Lower leg skin (tissue), 4 donors: ENCODE data around the gene PACS2. TPM values are rescaled to one million over a fixed set of nuclear protein-coding genes. Genes with fewer than 3 reads are reported as not detected.
"Not testable (repeated sequence)": the region's sequence is repeated elsewhere in the genome, so short reads cannot be mapped to it uniquely, and the experiment has no call there.

Source experiments
- DNase-seq, 2 donors: peaks; one replicate each; pipeline ENCODE4 v3.0.0-alpha.2; 2019; ENCODE audit warnings: low spot score in 2 of 2
- H3K4me3 ChIP-seq: fragments of 200-600 bp; sonication (generic); 2 replicates; pipeline ENCODE4 v1.5.1; 2017; ENCODE audit warnings: mild to moderate bottlenecking, low read depth; ENCODE audit not compliant: poor library complexity, severe bottlenecking
- POLR2A ChIP-seq, 2 donors: fragments of 450-650 bp; IDR thresholded peaks; one replicate each; pipeline ENCODE4 v1.6.1; 2016 to 2017; ENCODE audit warnings: antibody characterized with exemption in 2 of 2, mild to moderate bottlenecking in 1 of 2, moderate library complexity in 1 of 2
- WGBS, 2 donors: methylation state at CpG; one replicate each; pipeline ENCODE4 v1.1.5; 2018; 5-methylcytosine and 5-hydroxymethylcytosine counted together
- intact Hi-C: fragments of 100-400 bp; cut with DNase I; formaldehyde crosslinking; loops from one replicate; pipeline ENCODE4 v1.15.0; 2023; ENCODE audit warnings: low total_unique reads
- total RNA-seq, 4 donors: library from RNA; depleted of rRNA; stranded (reverse); fragments of >200 nt; gene quantifications; one replicate each; pipeline ENCODE4 v1.1.0, GENCODE V29; 2016
- TF ChIP-seq, protein P1 (sequence below), 3 donors: fragments of 450-650 bp; IDR thresholded peaks; one replicate each; pipeline ENCODE4 v1.5.1; 2016; ENCODE audit warnings: antibody characterized with exemption in 3 of 3, mild to moderate bottlenecking in 3 of 3, moderate library complexity in 2 of 3

The PACS2 gene
- total RNA-seq, 4 donors from 2014 or later = 25.9 to 75.1 (median 54.3) TPM

DNA sequence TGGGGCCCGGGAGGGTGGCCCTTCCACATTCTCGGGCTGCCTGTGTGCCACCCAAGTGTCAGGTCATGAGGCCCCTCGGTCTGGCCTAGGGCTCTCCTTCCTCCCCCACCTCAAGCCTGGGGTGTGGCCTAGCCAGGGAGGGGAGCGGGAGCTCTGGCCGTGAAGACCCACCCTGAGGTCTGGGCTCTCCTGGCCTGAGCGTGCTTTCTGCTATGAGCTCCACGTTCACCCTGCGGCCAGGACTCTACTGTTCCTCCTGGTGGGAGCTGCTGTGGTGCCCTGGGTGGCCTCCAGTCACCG lies 12.0 kb downstream of the PACS2 start:
- 75 to 80% methylated on average over 7 to 9 of the region's 9 CpGs for WGBS, 2 donors
- no peak overlapping the region for H3K4me3 ChIP-seq
- intact Hi-C loops = no loop called here
- no peak for DNase-seq
- TF ChIP-seq, protein P1, sequence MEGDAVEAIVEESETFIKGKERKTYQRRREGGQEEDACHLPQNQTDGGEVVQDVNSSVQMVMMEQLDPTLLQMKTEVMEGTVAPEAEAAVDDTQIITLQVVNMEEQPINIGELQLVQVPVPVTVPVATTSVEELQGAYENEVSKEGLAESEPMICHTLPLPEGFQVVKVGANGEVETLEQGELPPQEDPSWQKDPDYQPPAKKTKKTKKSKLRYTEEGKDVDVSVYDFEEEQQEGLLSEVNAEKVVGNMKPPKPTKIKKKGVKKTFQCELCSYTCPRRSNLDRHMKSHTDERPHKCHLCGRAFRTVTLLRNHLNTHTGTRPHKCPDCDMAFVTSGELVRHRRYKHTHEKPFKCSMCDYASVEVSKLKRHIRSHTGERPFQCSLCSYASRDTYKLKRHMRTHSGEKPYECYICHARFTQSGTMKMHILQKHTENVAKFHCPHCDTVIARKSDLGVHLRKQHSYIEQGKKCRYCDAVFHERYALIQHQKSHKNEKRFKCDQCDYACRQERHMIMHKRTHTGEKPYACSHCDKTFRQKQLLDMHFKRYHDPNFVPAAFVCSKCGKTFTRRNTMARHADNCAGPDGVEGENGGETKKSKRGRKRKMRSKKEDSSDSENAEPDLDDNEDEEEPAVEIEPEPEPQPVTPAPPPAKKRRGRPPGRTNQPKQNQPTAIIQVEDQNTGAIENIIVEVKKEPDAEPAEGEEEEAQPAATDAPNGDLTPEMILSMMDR (IDR thresholded peaks at IDR 0.05) = no peak
- TF ChIP-seq POLR2A (IDR thresholded peaks at IDR 0.05) = no peak

DNA sequence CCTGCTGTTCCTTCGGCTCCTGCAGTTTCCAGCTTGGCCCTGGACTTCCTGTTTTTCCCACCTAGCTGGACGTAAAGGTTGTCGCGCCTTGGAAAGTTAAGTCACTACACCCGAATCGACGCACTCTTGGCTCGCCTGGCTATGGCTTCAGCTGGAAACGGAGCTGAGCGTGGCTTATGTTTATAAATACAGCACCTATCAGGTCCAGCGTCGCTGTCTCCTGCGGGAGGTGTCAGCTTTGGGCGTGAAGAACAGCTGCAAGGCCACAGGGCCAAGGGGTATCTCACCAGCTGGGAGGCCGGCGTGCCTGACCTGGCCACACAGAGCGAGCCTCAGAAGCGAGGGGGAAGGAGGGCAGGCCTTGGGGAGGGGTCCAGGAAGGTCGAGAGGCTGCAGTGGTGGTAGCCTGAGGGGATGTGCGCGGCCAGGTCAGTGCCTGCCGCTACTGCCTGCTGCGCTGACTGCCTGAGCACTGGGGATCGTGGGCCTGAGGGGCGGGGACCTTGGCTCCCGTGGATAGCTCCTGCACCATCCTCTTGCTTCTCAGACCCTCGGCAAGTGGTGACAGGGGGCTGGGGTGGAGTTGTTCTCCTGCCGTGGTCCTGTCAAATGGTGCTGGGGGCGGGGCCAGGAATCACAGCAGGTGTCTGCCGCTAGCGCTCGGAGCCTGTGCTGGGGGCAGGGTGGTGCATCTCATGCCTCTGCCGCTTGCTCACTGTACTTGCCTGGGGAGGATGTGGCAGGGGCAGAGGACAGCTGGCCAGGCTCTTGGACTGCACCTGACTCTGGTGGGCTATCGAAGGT lies 12.5 kb downstream of the PACS2 start:
- TF ChIP-seq, protein P1 (IDR thresholded peaks at IDR 0.05) = no peak
- no peak for TF ChIP-seq POLR2A (IDR thresholded peaks at IDR 0.05)
- H3K4me3 ChIP-seq = no peak overlapping the region
- 89 to 90% methylated on average over 28 to 31 of the region's 34 CpGs for WGBS, 2 donors
- intact Hi-C loops = no loop called here
- no peak for DNase-seq

DNA sequence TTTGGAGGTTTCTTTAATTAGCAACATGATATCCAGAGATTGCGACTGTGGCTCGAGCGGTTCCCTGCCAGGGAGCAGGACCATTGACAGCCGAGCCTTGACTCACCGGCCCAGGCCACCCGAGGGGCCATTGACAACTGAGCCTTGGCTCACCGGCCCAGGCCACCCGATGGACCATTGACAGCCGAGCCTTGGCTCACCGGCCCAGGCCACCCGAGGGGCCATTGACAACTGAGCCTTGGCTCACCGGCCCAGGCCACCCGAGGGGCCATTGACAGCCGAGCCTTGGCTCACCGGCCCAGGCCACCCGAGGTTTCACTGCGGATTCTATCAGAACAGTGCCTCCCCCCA lies 13.1 kb downstream of the PACS2 start:
- WGBS, 2 donors = 71 to 90% methylated on average over 4 to 14 of the region's 17 CpGs

DNA sequence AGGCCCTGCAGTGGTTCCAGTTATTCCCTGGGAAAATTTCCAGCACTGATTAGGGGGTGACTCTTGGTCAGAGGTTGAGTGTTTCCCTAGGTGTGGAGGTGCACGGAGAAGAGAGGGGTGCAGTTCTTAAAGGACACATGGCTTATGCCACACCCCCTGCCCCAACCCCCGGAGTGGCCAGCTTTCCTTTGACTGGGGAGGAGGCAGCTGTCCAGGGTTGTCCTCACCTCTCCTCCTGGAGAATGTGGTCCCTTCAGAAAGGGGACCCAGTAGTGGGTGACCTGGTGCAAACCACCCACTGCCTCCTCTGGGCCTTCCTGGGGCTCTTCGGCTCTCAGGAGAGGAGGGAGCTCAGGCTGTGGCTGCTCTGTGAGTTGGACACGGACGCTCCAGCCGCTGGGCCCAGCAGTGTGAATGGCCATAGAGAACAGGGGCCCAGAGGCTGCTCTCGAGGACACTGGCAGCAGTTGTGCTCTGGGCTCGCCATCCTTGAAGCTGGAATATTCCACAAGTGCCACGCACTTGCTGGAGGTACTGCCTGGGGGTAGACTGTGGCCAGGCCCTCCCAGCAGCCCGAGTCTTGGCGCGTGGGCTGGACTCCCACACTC lies 13.6 kb downstream of the PACS2 start:
- intact Hi-C loops = no loop called here
- no peak overlapping the region for H3K4me3 ChIP-seq
- 73% methylated on average over 9 to 11 of the region's 12 CpGs for WGBS, 2 donors
- TF ChIP-seq POLR2A (IDR thresholded peaks at IDR 0.05) = no peak
- TF ChIP-seq, protein P1 (IDR thresholded peaks at IDR 0.05) = no peak
- DNase-seq = no peak

More for the DNA sequence above, 13.1 kb downstream of the PACS2 start:
- DNase-seq, H3K4me3 ChIP-seq, intact Hi-C loops: not testable (repeated sequence)

DNA sequence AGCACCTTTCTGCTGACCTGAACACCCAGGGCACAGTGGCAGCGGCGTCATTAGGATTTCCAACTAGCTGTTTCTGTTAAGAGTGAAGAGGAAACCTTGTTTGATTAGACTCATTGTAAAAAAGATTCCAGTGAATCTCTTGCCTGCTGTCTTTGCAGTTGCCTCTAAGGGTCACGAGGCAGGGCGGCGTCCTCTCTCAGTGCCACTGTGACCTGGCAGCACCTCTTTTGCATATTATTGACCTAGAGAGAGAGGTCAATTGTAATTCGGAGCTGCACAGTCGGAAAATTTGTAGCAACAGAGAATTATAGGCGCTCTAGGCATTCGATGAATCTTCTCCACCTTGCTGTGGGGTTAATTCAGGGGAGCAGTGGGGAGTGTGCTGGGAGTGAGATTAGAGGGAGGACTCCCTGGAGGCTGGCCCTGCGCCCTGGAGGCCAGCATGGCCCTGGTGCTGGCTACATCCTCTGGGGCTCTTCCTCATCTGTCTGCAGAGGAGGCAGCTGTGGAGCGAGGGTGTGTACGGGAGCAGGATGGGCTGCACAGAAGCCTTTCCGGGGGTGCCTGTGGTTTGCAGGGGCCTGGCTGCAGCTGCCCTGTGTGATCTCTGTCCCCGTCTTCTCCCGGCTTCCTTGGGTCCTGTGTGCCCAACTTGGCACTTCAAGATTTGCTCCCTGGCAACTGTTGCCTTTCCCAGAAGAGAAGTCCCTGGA lies 14.3 kb downstream of the PACS2 start:
- TF ChIP-seq POLR2A (IDR thresholded peaks at IDR 0.05) = no peak
- TF ChIP-seq, protein P1 (IDR thresholded peaks at IDR 0.05) = no peak
- WGBS, 2 donors = 70% methylated on average over 15 of the region's 15 CpGs
- intact Hi-C loops = no loop called here
- DNase-seq = no peak
- no peak overlapping the region for H3K4me3 ChIP-seq

DNA sequence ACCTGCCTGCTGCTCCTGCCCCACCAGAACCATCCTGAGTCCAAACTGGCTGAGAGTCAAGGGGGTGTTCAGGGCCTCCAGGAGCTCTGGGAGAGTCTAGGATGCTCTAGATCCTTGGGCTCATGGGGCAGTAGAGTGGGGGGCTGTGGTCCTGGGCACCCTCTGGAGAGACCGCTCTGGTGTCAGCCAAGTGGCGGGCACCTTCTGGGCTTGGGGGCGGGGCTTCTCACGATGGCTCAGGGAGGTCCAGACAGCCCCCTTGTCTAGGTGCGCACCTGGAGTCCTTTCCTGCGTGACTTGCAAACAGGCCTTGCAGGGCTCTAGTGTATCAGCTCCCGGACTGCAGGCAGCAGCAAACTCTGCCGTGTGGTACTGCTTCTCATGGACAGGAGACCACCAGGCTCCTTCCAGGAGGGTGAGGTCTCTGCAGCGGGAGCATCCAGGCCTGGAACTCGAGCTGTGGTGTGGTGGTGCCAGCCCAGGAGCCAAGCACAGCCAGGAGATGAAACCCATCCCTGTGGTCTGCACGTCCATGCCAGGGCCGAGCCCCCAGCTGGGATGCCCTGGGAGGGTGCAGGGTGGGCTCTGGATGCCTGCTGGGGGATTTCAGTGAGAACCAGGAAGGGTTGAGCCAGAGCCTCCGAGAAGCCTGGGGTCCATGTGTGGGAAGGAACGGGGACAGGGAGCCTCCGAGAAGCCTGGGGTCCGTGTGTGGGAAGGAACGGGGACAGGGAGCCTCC lies 15.0 kb downstream of the PACS2 start:
- H3K4me3 ChIP-seq = no peak overlapping the region
- intact Hi-C loops = no loop called here
- no peak for TF ChIP-seq POLR2A (IDR thresholded peaks at IDR 0.05)
- TF ChIP-seq, protein P1 (IDR thresholded peaks at IDR 0.05) = no peak
- 91% methylated on average over 10 to 17 of the region's 17 CpGs for WGBS, 2 donors
- no peak for DNase-seq
